Thyroid gland (tissue), 4 donors: ENCODE results near the gene KANSL3.

Source experiments
- POLR2A ChIP-seq, 2 donors: fragments of 450-650 bp; IDR thresholded peaks; one replicate each; pipeline ENCODE4 v1.6.1; 2017; ENCODE audit warnings: antibody characterized with exemption in 2 of 2, mild to moderate bottlenecking in 2 of 2, moderate library complexity in 1 of 2
- TF ChIP-seq, protein P1 (sequence below), 6 experiments: fragments of 200-600 bp in 3 of 6; fragments of 450-650 bp in 3 of 6; sonication (generic) in 3 of 6; IDR thresholded peaks; one replicate each; pipeline ENCODE4 v1.5.1; 2016 to 2019; ENCODE audit warnings: antibody characterized with exemption in 6 of 6, mild to moderate bottlenecking in 2 of 6, inconsistent platforms in 1 of 6, moderate library complexity in 1 of 6

DNA sequence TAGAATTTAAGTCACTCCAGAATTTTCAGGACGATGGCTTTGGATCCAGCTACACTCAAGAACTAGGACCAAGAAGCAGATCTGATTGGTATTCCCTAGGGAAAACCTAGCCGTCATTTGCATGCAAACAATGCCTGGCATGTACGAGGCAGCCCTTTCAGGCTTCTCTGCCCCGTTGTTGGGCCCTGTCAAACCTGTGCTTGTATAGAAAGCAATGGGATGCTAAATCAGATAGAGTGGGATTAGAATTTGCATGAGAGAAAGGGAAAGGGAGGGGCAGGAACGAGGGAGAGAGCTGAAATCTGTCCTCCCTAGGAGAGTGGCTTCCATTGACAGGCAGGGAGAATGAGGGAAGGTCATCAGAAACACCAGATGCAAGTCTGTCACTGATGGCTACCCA lies 73.0 kb downstream of the KANSL3 start:
- TF ChIP-seq, protein P1, sequence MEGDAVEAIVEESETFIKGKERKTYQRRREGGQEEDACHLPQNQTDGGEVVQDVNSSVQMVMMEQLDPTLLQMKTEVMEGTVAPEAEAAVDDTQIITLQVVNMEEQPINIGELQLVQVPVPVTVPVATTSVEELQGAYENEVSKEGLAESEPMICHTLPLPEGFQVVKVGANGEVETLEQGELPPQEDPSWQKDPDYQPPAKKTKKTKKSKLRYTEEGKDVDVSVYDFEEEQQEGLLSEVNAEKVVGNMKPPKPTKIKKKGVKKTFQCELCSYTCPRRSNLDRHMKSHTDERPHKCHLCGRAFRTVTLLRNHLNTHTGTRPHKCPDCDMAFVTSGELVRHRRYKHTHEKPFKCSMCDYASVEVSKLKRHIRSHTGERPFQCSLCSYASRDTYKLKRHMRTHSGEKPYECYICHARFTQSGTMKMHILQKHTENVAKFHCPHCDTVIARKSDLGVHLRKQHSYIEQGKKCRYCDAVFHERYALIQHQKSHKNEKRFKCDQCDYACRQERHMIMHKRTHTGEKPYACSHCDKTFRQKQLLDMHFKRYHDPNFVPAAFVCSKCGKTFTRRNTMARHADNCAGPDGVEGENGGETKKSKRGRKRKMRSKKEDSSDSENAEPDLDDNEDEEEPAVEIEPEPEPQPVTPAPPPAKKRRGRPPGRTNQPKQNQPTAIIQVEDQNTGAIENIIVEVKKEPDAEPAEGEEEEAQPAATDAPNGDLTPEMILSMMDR (IDR thresholded peaks at IDR 0.05), result no peak
- TF ChIP-seq POLR2A (IDR thresholded peaks at IDR 0.05), result no peak
